H1 (cell line): Measurements from ENCODE around the gene PRMT2. TPM values are rescaled to one million over a fixed set of nuclear protein-coding genes. Genes with fewer than 3 reads are reported as not detected.

Experiments used
- CHD7 ChIP-seq: fragments of 300-600 bp; sonication (generic); IDR thresholded peaks from 2 replicates; pipeline ENCODE4 v1.7.1; 2012; ENCODE audit warnings: low read length, moderate library complexity, mild to moderate bottlenecking, inconsistent platforms; ENCODE audit not compliant: insufficient replicate concordance
- polyA plus RNA-seq, 7 experiments: library from polyadenylated mRNA; depleted of rRNA in 3 of 7; stranded (reverse) in 5 of 7; unstranded in 2 of 7; fragments of >200 nt in 5 of 7; fragments of 200-250 nt in 2 of 7; gene quantifications; 1 replicate in 5 of 7; 2 replicates in 1 of 7; 4 replicates in 1 of 7; pipeline versions ENCODE4 v1.2.1 to v1.2.3, GENCODE V29; 2011 to 2013; ENCODE audit warnings: missing spikeins in 2 of 7, mixed read lengths in 2 of 7
- total RNA-seq: library from RNA; stranded (reverse); fragmentation: NEBNext Ultra II Directional; extraction: Animal tissue kit (Norgen Biotek cat#: 25700); gene quantifications from 2 replicates; pipeline ENCODE4 v1.2.1, GENCODE V29; 2021

Gene PRMT2
- total and polyA plus RNA-seq, 2 of the 8 experiments (the other 6 are each of a cell fraction or from before 2014, with no cell fraction given), result 45.8 to 59.2 TPM

GRCh38 chr21:46649356-46649755, 13.9 kb downstream of the PRMT2 start (continued):
- no peak for TF ChIP-seq CHD7
- TF ChIP-seq, all 59 proteins: peak for 0
